ENCODE data around the gene BTG4.

Gene BTG4

GRCh38 chr11:111479666-111480065, 32.5 kb downstream of the BTG4 start:
- no peak for DNase-seq

DNA sequence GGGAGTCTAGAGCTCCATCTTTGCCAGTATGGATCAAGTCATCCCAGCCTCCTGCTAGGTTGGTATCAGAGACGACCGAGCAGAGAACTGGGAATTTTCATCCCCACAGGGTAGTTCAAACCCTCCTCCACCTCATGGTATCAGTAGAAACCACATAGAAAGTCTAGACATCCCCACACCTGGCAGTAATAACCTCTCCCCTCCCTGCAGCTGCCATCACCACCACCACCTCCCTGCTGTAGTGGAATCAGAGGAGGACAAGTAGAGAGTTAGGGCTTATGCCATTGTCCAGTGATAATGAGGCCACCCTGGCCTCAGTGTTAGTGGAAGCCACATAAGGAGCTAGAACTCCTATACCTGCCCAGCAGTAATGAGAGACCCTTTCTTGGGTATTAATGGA, 34.3 kb downstream of the BTG4 start:
- DNase-seq: no peak

- no peak for DNase-seq
Measured at GRCh38 chr11:111476956-111477355, 35.2 kb downstream of the BTG4 start.

DNA sequence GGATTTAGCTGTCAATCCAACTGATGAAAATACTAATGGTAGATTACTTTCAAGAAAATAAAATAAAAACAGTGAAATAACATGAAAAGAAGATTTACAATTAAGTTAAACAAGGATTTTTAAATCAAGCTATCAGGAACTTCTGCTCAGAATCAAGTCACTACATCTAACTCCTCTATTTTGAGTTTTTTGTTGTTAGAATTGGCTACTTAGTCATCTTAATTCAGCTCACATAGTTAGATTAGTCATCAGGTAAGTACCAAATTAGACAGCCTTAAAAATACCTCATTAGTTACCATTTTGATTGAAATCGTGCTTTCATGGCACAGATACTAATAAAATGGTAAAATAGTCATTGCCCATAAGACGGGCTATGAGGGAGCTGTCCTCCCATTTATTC, 35.8 kb downstream of the BTG4 start:
- DNase-seq: no peak

DNA sequence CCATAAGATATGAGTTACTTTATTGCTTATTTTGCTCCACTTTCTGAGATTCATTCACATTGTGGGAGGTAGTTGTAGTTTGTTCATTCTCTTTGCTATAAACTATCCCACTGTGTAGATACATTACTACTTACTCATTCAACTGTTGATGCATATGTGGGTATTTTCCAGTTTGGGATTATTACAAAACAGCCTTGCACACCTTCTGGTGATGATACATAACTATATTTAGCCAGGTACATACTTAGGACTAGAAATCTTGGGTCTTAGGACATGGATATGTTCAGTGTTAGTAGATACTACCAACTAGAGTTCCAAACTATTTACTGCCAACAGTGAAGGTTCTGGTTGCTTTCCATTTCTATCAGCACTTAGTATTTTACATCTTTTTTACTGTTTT, 37.8 kb downstream of the BTG4 start:
- no peak for DNase-seq

DNA sequence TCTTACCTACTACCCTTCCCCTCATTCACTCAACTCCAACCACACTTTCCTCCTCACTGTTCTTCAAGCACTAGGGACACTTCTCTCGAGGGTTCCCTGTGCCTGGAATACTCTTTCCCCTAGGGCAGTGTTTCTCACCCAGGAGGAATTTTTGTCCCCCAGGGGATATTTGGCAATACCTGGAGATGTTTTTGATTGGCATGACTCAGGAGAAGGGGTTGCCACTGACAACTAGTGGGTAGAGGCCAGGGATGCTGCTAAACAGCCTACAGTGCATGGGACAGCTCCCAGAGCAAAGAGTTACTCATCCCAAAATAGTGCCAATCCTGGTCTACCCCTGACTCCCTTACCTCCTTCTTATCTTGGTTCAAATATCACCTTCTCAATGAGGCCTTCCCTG, 40.0 kb downstream of the BTG4 start:
- no peak for DNase-seq

- DNase-seq: no peak
Measured at GRCh38 chr11:111469200-111469599, 43.0 kb downstream of the BTG4 start.

DNA sequence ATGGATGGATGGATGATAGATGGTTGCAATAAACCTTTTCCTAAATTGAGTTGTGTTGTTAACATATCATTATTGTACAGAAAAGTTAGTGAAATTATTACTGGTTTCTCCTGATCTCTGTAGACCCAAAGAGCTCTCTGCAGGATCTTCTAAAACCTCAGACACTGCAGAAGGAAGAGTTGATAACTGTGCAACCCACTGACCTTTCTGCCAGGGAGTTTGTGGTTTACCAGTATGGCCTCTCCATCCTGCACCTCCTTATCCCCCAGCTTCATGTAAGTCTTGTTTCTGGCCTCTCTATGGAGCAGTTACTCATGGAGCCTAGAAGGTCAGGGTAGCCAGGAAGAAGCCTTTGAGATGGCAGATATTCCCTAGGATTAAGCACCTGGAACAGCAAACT, 45.6 kb downstream of the BTG4 start:
- no peak for DNase-seq

DNA sequence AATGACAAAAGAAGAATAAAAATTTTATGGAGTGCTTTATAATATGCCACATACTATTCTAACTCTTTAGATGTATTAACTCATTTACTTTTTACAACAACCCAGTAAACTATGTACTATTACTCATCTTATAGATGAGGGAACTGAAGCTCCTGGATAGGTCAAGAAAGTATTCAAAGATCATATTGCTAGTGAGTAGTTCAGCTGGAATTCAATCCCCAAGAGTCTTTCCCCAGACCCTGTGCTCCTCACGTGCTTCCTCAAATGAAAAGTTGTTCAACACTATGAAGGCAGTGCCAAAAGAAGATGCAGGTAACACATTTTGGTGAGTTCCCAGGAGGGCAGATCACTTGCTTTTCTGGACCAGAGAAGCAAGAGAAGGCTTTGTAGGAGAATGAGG, 46.8 kb downstream of the BTG4 start:
- DNase-seq: no peak

DNA sequence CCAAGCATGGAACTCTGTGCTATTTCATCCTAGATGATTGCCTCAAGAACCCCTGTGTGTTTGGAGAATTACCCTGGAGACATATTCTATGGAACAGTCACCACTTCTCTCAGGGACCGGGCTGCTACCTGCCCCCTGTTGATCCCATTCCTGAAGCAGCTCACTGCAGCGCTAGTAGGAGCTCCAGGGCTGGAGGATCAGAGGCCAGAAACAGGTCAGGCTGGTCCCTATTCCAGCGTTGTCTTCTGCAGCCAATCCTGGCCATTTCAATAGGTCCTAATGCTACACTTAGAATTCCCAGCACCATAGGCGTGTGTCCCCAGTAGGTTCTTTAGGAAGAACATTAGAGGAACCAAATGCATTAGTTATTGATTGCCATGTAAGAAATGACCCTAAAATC, 48.9 kb downstream of the BTG4 start:
- DNase-seq: no peak

- DNase-seq: no peak
Measured at GRCh38 chr11:111462329-111462728, 49.9 kb downstream of the BTG4 start.

- DNase-seq: no peak
Measured at GRCh38 chr11:111461460-111462235, 50.5 kb downstream of the BTG4 start.

- no peak for DNase-seq
Measured at GRCh38 chr11:111460856-111461255, 51.3 kb downstream of the BTG4 start.

- no peak for DNase-seq
Measured at GRCh38 chr11:111460340-111460739, 51.8 kb downstream of the BTG4 start.

- DNase-seq: no peak
Measured at GRCh38 chr11:111459506-111460270, 52.5 kb downstream of the BTG4 start.

- no peak for DNase-seq
Measured at GRCh38 chr11:111457731-111458368, 54.3 kb downstream of the BTG4 start.

DNA sequence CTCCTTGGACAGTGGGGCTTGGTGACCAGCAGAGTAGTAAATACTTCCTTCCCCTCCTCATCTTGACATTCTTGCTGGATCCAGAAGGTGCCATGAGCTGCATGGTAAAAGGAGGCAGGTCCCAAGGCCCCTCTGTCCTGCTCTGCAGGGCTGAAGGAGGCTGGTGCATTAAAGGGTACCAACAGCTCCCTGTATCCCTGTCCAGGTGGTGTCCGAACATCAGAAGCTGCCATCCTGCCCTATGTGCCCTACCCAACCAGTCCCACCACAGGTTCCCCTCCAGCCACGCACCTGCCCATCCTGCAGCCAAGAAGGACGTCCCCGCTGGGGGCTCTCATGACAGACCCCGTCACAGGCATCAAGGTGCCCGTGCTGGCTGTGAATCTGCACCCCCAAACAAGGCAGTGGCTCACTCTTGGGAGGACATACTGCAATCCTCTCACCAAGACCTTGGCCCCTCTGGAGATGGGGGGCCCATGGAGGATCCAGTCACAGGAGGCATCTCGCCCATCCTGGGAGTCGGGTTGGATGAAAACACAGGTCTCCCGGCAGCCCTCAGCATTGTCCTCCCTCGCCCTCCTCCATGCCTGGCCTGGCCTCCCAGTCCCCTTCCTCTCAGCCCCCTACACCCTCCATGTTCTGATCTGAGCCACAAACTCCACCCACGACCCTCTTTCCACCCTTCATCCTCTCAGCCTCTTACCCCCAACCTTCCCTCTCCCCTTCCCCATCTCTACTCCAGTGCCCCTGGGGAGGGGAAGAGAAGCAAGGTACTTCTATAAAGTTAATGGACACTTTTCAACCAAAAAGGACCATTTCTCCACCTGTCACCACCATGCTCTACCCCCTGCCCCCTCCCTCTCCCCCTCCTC, 55.1 kb downstream of the BTG4 start:
- DNase-seq: no peak

DNA sequence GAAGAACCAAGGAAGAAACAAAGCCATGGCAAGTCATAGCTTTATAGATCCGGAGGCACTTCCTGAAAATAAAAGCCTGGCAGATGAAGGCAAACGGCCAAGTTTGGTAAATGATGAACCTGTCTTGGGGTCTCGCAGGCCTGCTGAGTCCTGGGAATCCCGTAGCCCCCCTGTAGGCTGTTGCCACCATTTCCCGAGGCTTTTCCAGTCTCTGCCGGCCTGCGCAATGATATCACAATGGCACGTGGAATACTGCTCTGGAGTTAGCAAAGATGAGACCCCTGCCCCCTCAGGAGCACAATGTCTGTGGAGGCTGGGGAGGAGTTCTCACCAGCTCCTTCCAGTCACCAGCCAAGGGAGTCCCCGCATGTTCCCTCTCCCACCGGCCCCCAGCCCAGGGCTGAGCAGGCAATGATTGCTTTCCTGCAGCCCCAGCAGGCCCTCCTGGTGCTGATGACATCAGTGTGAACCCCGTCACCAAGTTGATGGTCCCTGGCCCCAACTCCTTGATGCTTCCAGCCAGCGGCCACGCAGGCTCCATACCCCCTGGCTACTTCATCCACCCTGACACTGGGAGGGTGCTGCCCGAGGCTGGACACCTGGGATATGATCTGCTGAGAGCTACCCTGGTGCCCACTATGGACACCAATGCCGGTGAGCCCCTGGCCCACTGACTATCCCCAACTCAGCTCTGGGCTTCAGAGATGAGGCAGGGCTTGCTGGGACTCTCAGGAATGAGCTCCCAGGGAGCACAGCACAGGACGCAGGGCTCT, 55.9 kb downstream of the BTG4 start:
- DNase-seq: no peak

DNA sequence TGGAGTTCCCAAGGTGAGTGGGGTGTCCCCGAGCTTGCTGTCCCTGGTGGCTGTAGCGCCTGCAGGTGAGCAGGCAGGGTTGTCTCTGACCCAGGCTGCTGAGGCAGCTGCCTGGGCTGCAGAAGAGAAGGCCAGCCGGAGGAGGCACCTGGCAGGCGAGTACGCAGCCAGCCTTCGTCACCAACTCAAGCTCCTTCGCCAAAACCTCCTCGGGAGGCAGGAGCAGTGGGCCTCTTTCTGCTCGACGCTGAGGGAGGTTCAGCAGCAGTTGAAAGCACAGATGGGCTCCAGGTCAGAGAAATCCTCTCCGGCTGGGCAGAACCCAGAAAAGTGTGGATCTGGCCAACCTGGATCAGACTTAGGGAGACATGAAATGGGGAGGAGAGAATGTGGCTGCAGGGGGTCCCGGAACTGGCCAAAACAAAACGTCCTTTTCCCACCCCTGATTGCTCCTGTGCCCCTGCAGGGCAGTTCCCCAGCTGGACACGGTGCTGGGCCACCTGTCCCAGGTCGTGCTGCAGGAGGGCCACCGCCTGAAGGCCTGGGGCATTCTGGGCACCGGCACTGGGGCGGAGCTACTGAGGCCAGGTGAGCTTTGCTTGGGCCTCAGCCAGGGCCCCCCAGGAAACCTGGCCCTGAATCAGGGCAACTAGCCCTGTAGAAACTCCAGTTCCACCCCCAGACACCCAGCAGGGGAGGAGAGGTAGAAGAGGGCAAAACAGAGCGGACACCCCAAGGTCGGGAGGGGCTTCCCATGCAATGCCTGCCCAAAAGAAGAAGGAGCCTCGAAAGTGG, 56.7 kb downstream of the BTG4 start:
- DNase-seq: no peak

DNA sequence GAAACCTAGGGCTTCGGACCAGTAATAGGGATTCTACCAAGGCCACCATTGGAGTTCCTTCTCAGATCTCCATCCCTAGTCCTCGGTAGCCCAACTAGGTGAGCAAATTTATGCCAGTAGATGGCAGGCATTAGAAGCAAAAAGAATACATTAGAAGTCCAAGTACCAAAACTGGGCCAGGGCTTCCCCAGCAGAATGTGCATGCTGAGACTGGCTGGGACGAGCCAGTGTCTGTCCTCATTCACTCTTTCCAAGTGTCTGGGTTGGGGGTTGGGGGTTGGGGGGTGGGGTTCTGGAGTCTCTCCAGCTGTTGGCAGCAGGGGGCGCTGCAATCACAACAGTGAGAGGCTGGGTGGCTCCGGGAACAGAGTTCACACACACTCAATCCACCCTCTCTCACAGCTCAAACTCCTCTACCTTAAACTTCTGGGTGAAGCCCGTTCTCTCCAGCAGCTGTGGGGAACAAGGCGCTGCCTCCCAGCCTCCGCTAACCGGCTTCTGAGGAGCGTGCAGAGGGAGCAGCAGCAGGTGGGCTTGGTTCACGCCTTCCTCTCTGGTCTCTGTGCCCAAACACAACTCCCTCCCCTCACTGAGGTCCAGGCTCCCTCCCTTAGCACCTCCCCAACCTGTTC, 57.5 kb downstream of the BTG4 start:
- DNase-seq: no peak

All from T-helper 9 cell (primary cell).